ENCODE data around the gene NAT14. TPM values are rescaled to one million over a fixed set of nuclear protein-coding genes. Genes with fewer than 3 reads are reported as not detected.
A peak's percentile ranks its signal among the peaks of the same experiment; 100 is the strongest.

The NAT14 gene
- total RNA-seq, 1 experiment from 2014 or later = 22.5 TPM

DNA sequence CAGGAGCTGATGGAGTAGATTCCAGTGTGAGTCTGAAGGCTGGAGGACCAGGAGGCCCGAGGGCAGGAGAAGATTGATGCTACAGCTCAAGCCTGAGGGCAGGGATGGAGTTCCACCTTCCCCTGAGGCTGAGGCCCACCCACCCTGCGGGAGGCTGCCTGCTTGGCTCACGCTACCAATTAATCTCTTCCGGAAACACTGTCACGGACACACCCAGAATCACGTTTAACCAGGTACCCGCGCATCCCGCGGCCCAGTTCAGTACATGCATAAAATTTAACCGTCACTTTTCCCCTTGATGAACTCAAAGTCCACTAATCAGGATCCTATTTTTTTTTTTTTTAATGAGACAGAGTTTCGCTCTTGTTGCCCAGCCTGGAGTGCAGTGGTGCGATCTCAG is 13.7 kb upstream of the NAT14 start:
- DNase-seq (ENCODE audit: low read depth) = no peak

DNA sequence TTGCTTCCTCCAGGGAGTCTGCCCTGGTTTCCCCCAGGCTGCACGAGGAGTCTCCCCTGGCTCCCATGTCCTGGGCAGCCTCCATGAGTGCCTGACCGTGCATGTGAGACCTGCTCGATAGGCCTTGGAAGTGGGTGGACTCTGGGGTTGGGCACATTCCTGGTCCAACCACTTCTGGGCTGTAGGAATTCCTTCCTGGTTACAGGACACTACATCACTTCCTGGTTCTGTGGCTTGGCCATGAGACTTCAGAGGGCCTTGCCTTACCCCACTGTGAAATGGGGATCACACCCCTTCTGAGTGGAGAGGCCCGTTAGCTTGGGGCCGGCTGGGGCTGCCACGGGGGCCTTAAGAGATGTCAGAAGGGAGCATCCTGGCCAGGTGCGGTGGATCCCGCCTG is 12.5 kb upstream of the NAT14 start:
- peak; percentile 84 for DNase-seq (ENCODE audit: low read depth)

DNA sequence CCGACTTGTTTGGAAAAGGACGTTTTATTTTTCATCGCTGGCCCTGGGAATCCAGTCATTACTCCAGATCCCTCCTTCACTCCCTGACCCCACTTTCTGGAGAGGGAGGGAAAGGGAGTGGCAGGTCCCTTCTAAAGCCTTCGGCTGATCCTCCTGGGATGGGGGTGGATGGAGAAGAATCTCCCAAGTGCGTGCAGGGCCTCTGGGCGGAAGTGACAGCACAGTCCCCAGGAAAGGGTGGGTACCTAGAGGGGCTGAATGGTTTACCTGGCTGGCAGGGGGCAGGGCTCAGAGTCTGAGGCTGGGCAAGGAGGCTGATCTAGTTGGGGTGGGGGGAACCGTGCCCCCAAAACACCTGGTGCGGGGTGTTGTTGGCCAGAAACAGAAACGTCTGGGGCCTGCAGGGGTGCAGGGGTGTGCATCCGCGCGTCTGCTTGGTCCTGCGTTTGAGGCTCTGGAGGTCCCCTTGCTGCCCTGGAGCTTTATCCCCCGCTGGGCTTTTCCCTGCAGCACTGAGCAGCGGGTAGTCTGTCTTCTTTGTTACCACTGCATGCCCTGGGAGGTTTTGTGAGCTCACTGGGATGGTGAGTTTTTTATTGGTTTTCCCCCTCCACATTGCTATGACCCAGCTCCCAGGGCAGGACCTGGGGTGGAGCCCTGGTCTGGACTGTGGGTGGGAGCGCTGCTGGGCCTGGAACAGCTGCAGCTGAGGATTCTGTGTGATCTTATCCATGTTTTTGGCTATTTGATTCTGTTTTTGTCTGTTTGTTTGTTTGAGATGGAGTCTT is 11.6 kb upstream of the NAT14 start:
- DNase-seq (ENCODE audit: low read depth) = peak; percentile 61

DNA sequence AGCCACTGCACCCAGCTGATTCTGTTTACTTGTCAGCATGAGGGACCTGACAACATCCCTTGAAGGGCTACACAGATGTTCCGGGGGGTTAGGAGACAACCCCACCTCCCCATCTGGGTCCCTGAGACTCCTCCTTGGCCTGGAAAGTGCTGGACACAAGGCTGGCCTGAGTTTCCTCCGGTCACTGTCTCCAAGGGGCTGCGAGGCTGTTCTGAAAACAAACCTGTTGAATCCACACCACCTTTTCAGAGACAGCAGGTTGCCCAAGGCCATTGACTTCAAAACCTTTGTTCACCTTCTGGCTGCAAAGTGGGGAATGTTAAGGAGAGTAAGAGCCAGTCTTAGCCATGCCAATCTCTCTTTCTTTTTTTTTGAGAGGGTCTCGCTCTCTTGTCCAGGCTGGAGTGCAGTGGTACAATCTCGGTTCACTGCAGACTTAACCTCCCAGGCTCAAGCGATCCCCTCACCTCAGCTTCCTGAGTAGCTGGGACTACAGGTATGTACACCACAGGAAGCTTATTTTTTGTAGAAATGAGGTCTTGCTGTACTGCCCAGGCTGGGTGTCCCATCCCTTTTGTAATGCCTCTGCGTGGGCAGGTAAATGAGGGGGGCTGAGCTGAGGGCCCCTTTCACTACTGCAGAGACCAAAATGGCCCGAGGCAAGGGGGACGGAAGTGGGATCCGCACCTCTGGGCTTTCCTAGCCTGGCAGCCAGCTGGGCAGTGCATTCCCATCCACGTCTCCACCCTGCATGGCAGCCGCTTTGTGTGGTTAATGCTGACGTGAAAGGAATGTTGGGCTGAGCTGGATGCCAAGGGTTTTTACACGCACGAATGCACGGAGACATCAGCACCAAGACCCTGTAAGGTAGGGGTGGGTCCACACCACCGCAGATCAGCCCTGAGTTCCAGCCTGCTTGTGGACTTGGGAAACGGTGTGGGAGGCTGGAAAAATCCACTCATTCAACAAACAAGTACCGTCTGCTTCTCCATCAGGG is 10.4 kb upstream of the NAT14 start:
- DNase-seq (ENCODE audit: low read depth) = peak; percentile 91

DNA sequence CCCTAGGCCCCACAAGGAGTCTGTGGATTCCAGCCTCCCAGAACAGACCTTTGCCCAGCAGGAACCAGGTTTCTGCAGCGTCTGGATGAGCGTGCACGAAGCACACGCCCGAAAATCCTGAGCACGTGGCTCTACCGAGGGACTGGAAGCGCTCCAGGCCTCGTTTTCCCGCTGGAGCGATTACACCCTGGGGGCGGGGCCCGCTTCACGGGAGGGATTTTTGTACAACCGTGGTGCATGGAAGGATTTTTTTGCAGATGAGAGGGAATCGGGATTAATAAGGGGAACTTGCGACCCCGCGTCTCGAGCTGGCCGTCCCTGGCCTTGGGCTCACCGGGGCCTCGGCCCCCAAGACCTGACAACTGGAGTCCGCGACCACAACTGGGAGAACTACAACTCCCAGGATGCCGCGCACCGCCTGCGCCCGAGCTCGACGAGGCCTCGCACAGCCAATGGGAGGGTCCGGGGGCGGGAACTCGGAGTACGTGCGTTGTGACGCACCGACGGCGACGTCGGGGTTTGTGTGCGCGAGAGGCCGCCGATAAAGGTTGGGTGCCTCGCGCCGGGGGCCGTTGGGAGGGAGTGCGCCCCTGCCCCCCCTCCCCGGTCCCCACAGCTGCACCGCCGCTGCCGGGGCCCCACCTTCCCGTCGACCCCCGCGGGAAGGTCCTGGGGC is 8.8 kb upstream of the NAT14 start, which contains the start of gene ZNF628:
Gene ZNF628, plus strand, starts transcription at position 518 of the 676 bp plus-strand sequence. CDS start 3,294 bp downstream, outside the sequence.
- peak; percentile 99 for DNase-seq (ENCODE audit: low read depth)

DNA sequence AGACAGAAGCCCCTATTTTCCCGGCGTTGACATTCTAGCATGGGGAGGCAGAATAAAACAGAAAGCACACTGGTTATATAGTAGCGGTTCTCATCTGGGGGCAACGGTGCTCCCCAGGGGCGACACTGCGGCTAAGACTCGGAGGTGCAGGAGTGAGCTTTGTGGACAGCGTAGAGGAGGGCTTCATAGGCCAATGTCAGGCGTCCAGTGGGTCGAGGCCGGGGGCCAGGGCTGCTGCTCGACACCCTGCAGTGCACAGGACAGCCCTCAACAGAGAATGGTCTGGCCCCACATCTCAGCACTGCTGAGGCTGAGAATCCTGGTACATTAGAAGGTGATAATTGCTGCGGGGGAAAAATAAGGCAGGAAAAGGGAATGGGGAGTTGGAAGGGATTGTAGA is 7.1 kb upstream of the NAT14 start:
- DNase-seq (ENCODE audit: low read depth) = no peak

DNA sequence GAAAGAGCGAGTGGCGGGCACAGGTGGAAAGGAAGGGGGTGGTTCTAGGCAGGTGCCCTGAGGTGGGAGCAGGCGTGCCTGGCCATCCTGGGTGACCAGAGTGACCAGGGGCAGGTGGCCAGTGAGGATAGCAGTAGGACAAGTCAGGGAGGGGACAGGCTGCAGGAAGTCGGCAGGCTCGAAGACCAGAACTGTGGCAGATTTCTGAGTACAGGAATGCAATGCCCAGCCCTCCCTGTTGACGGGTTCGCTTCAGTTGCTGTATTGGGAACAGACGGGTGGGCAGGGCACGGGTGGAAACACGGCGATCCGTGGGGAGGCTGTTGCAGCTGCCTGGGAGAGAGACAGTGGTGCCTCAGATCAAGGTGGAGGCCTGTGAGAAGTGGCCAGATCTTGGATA is 6.6 kb upstream of the NAT14 start:
- DNase-seq (ENCODE audit: low read depth) = no peak

DNA sequence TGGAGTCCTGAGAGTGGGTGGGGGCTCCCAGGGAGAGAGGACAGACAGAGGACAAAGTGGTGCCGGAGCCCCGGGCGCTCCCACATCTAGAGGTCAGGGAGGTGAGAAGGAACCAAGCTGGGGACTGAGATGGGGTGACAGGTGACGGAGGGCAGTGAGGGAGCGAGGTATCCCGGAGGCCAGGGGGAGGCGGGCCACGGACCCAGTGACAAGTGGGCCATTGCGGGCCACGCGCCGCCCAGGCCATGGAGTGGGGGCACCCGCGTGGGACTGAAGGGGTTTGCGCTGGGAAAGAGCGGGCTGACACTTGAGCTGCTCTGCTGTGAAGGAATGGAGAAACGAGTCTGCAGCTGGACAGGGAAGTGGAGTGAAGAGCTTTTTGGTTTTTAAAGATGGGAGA is 5.9 kb upstream of the NAT14 start:
- no peak for DNase-seq (ENCODE audit: low read depth)

DNA sequence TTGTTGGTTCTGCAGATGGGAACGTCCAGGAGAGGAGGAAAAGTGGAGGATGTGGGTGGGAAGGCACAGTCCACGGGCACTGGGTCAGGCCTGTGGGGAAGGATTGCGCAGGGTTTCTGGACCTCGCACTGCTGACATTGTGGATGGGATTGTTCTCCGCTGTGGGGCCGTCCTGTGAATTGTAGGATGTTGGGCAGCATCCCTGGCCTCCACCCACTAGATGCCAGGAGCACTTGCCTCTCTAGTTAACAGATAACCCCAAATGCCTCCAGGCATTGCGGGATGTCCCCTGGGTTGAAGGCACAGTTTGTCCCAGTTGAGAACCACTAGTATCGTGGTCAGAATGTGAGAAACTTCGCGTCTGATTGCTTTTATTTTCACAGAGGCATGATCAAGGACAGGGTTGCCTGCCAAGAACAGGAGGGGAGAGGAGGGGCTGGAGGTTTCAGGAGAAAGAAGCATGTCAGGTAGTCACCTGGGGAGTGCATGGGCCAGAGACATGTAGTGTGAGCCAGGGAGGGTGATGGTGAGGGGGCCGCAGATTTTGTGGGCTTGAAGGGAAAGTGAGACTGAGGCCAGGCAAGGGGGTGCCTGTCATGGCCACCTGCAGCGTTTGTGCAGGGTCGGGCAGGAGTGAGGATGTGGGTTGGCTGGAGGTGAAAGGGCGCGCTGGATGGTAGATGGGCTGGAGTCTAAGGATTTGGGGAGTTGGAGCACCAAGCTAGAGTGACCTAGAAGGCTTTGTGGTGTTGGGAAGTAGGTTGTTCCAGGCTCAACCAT is 5.3 kb upstream of the NAT14 start:
- no peak for DNase-seq (ENCODE audit: low read depth)

DNA sequence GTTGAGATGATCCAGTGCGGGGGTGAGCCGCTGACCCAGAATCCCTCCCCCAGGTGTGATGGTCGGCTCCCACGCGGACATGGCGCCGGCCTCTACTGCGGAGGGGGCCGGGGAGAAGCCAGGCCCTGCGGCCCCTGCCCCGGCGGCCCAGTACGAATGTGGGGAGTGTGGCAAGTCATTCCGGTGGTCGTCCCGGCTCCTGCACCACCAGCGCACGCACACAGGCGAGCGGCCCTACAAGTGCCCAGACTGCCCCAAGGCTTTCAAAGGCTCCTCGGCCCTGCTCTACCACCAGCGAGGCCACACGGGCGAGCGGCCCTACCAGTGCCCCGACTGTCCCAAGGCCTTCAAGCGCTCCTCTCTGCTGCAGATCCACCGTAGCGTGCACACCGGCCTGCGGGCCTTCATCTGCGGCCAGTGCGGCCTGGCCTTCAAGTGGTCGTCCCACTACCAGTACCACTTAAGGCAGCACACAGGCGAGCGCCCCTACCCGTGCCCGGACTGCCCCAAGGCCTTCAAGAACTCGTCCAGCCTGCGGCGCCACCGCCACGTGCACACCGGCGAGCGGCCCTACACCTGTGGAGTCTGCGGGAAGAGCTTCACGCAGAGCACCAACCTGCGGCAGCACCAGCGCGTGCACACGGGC is 3.7 kb upstream of the NAT14 start:
- DNase-seq (ENCODE audit: low read depth) = no peak

DNA sequence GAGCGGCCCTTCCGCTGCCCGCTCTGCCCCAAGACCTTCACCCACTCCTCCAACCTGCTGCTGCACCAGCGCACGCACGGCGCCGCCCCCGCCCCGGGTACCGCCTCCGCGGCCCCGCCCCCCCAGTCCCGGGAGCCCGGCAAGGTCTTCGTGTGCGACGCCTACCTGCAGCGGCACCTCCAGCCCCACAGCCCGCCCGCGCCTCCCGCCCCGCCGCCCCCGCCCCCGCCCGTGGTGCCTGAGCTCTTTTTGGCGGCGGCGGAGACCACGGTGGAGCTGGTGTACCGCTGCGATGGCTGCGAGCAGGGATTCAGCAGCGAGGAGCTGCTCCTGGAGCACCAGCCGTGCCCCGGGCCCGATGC is 3.2 kb upstream of the NAT14 start:
- no peak for DNase-seq (ENCODE audit: low read depth)

DNA sequence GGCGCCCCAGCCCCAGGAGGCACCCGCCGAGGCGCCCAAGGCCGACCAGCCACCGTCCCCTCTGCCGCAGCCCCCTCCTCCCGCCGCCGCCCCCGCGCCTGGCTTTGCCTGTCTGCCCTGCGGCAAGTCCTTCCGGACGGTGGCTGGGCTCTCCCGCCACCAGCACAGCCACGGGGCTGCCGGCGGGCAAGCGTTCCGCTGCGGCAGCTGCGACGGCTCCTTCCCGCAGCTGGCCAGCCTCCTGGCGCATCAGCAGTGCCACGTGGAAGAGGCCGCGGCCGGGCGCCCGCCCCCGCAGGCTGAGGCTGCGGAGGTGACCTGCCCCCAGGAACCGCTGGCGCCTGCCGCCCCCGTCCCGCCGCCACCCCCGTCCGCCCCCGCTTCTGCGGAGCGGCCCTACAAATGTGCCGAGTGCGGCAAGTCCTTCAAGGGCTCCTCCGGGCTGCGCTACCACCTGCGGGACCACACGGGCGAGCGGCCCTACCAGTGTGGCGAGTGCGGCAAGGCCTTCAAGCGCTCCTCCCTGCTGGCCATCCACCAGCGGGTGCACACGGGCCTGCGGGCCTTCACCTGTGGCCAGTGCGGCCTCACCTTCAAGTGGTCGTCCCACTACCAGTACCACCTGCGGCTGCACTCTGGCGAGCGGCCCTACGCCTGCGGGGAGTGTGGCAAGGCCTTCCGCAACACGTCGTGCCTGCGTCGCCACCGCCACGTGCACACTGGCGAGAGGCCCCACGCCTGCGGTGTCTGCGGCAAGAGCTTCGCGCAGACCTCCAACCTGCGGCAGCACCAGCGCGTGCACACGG is 2.6 kb upstream of the NAT14 start:
- DNase-seq (ENCODE audit: low read depth) = no peak

DNA sequence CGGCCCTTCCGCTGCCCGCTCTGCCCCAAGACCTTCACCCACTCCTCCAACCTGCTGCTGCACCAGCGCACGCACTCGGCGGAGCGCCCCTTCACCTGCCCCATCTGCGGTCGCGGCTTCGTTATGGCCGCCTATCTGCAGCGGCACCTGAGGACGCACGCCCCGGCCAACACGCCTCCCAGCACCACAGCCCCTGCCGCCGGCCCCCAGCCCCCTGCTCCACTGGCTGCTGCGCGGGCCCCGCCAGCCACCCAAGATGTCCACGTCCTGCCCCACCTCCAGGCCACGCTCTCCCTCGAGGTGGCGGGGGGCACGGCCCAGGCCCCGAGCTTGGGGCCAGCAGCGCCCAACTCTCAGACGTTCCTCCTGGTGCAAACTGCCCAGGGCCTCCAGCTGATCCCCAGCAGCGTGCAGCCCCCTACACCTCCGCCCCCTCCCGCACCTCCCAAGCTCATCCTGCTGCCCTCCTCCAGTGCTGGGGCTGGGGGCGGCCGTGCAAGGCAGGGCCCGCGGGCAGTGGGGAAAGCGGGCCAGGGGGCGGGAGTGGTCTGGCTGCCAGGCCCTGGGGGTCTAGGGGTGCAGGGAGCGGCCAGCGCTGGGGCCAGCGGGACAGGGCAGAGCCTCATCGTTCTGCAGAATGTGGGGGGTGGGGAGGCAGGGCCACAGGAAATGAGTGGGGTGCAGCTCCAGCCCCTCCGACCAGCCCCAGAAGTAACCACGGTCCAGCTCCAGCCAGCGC is 1.9 kb upstream of the NAT14 start:
- DNase-seq (ENCODE audit: low read depth) = no peak

DNA sequence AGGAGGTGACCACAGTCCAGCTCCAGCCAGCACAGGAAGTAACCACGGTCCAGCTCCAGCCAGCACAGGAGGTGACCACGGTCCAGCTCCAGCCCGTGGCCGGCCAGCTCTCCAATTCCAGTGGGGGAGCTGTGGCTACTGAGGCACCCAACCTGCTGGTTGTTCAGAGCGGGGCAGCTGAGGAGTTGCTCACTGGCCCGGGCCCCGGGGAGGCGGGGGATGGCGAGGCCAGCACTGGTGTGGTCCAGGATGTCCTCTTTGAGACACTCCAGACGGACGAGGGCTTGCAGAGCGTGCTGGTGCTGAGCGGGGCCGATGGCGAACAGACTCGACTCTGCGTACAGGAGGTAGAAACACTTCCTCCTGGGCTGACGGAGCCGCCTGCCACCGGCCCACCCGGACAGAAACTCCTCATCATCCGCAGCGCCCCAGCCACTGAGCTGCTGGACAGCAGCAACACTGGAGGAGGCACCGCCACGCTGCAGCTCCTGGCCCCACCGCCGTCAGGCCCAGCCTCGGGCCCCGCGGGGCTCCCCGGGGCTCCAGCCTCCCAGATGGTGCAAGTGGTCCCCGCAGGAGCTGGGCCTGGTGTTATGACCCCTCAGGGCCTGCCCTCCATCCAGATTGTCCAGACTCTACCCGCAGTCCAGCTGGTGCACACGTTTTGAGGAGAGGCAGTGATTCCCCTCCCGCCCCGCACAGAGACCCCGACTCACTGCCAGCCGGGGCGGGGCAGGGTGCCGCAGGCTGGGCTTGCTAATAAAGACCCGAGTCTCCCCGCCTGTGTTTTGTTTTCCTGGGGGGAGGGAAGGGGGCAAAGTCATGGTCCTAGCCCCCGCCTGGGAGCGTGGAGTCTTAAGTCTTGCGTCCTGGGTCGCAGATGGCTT is 1.0 kb upstream of the NAT14 start:
- DNase-seq (ENCODE audit: low read depth) = no peak

DNA sequence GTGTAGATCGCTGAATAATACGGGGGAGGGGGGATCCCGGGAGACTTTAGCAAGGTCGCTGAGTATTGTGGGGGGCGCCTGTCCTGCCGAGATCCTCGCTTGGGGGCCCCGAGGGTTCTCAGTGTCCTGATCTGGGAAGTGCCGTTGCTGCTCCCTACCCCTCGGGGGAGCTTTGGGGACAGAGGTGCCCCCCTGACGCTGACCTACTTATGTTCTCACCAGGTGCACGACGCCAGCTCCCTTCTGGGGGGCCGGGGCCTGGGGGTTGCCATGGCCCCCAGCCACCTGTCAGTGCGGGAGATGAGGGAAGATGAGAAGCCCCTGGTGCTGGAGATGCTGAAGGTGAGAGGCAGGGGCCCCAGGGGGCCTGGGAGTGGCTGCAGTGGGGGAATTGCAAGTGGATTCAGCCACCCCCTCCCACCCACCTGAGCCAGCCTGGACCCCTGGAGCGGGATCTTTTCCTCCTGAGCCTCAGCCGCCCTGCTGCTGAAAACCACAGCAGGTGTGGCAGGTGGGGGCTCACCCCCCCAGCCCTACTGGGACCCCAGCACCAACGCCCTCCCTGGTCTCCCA is 537 bp downstream of the NAT14 start:
- no peak for DNase-seq (ENCODE audit: low read depth)

DNA sequence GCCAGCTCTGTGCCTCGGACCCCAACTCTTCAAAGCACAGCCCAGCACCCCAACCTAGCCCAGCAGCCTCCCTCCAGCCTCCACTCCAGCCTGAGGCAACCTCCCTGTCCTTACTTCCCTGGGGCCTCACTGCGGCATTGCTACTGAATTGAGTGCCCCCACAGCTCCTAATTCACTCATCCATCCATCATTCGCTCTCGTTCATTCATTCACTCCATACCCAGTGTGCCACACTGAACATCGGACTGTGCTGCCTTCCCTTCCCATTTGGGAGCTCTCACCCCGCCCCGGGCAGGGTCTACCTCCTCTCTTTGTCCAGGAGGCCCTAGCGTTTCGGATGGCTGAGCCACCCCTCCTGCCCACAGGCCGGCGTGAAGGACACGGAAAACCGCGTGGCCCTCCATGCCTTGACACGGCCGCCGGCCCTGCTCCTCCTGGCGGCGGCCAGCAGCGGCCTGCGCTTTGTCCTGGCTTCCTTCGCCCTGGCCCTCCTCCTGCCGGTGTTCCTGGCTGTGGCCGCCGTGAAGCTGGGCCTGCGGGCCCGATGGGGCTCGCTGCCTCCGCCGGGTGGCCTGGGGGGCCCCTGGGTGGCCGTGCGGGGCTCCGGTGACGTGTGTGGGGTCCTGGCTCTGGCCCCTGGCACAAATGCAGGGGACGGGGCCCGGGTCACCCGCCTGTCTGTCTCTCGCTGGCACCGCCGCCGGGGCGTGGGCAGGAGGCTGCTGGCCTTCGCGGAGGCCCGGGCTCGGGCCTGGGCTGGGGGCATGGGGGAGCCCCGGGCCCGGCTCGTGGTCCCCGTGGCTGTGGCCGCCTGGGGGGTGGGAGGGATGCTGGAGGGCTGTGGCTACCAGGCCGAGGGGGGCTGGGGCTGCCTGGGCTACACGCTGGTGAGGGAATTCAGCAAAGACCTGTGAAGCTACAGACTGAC is 1.3 kb downstream of the NAT14 start:
- DNase-seq (ENCODE audit: low read depth) = peak; percentile 67
